Breast epithelium (tissue), 3 donors: Measurements from ENCODE around the gene AP3S2.

ENCODE experiments used
- POLR2AphosphoS5 ChIP-seq, 3 donors: sonication (generic); formaldehyde crosslinking; IDR thresholded peaks; one replicate each; pipeline ENCODE4 v1.6.1; 2017; ENCODE audit warnings: antibody characterized with exemption in 3 of 3
- TF ChIP-seq, protein P1 (sequence below), 3 donors: fragments of 450-650 bp; IDR thresholded peaks; one replicate each; pipeline ENCODE4 v1.5.1; 2016 to 2017; ENCODE audit warnings: antibody characterized with exemption in 3 of 3, mild to moderate bottlenecking in 3 of 3, moderate library complexity in 3 of 3

DNA sequence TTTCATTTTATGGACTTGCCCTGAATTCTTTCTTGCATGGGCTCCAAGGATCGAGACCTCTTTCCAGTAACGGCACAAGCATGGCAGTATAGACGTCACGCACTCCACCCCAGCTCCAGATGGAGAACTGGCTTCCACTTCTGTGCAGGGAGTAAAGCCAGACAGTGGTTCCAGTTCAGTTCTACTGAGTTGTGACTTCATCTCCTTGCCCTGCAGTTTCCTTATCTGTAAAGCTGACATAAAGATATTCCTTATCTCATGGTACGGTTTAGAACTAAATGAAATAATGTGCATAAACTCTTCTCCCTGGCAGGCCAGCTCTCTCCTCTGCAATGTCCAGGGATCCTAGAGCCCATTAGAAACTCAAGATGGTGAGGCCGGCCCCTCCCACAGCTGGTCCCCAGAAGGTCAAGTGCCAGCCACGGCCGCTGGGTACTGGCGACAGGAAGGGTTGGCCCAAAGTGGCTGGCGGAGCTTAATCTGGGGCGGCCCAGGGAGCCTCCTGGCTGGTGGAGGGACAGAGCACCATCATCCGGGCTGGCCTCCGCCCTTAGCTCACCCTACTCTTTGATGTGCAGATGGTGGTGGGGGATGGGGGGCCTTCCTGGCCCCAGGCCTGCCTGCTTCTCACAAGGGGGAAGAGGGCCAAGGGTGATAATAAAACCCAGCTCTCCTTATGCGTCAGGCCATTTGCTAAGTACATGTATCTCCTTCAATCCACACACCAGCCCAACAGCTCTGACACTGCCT lies 110.5 kb downstream of the AP3S2 start:
- TF ChIP-seq, protein P1, sequence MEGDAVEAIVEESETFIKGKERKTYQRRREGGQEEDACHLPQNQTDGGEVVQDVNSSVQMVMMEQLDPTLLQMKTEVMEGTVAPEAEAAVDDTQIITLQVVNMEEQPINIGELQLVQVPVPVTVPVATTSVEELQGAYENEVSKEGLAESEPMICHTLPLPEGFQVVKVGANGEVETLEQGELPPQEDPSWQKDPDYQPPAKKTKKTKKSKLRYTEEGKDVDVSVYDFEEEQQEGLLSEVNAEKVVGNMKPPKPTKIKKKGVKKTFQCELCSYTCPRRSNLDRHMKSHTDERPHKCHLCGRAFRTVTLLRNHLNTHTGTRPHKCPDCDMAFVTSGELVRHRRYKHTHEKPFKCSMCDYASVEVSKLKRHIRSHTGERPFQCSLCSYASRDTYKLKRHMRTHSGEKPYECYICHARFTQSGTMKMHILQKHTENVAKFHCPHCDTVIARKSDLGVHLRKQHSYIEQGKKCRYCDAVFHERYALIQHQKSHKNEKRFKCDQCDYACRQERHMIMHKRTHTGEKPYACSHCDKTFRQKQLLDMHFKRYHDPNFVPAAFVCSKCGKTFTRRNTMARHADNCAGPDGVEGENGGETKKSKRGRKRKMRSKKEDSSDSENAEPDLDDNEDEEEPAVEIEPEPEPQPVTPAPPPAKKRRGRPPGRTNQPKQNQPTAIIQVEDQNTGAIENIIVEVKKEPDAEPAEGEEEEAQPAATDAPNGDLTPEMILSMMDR (IDR thresholded peaks at IDR 0.05), result no peak
- TF ChIP-seq POLR2AphosphoS5 (IDR thresholded peaks at IDR 0.05), result no peak
